ENCODE measurements around the gene GAPVD1.
"Not testable (repeated sequence)": the region's sequence is repeated elsewhere in the genome, so short reads cannot be mapped to it uniquely, and the experiment has no call there.

The GAPVD1 gene

GRCh38 chr9:125261501-125262293 is at the start of gene GAPVD1:
TSS of gene GAPVD1 (plus strand) at chr9:125261826. CDS start at chr9:125298922, 37,096 bp downstream.
- DNase-seq = peak; percentile 87

- no peak for DNase-seq
Observed at GRCh38 chr9:125214186-125214585, 47.4 kb upstream of the GAPVD1 start.

DNA sequence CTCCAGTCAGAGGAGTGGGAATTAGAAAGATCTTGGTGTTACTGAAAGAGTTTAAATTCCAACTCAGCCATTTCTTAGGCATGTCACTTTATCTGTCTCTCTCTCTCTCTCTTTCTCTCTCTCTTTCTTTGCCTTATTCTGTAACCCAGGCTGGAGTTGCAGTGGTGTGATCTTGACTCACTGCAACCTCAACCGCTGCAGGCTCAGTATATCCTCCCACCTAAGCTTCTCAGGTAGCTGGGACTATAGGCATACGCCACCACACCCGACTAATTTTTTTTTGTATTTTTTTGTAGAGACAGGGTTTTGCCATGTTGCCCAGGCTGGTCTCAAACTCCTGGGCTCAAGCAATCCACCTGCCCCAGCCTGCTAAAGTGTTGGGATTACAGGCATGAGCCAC is 43.0 kb upstream of the GAPVD1 start:
- no peak for DNase-seq

- DNase-seq = not testable (repeated sequence)
Observed at GRCh38 chr9:125224858-125225257, 36.8 kb upstream of the GAPVD1 start.

DNA sequence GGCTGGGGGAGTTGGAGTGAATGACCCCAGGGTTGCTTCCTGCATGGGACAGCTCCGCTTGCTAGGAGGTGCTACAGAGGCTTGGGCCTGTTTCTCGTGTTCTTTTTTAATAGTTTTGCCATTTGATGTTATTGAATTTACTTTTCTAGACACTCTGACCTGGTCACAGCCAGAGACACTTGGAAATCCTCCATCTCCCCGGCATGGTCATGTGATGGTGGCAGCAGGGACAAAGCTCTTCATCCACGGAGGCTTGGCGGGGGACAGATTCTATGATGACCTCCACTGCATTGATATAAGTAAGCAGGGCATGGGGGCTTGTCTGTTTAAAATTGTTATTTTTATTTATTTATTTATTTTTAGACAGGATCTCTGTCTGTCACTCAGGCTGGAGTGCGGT is 33.9 kb upstream of the GAPVD1 start:
- no peak for DNase-seq

- no peak for DNase-seq
Observed at GRCh38 chr9:125233678-125234077, 27.9 kb upstream of the GAPVD1 start.

GRCh38 chr9:125234099-125234498 is 27.5 kb upstream of the GAPVD1 start:
- not testable (repeated sequence) for DNase-seq

- DNase-seq = no peak
Observed at GRCh38 chr9:125235804-125236519, 25.7 kb upstream of the GAPVD1 start.

DNA sequence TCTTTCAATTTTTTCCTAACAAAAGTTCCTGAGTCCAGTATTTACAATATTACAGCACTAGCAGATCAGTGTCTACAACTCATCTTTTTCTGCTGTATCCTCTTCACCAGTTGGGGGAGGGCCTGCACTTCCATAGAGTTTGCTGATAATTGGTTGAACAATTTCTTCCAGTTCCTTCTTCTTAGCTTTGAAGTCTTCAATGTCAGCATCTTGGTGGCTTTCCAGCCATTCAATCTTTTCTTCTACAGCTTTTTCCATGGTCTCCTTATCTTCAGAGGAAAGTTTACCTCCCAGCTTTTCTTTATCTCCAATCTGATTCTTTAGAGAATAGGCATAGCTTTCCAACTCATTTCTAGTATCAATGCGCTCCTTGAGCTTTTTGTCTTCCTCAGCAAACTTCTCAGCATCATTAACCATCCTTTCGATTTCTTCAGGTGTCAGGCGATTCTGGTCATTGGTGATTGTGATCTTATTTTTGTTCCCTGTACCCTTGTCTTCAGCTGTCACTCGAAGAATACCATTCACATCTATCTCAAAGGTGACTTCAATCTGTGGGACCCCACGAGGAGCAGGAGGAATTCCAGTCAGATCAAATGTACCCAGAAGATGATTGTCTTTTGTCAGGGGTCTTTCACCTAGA is 25.0 kb upstream of the GAPVD1 start:
- not testable (repeated sequence) for DNase-seq

- no peak for DNase-seq
Observed at GRCh38 chr9:125238127-125238914, 23.3 kb upstream of the GAPVD1 start.

DNA sequence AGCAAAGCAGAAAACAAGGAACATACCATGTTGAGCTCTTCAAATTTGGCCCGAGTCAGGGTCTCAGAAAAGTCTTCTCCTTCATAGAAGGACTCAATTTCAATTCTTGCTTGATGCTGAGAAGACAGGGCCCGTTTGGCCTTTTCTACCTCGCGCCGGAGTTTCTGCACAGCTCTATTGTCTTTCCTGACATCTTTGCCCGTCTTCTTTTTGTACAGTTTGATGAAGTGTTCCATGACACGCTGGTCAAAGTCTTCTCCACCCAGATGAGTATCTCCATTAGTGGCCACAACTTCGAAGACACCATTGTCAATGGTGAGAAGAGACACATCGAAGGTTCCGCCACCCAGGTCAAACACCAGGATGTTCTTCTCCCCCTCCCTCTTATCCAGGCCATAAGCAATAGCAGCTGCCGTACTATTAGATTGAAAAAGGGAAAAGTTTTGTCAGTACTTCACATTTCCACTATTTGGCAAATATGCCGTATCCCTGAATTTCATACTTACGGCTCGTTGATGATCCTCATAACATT is 22.6 kb upstream of the GAPVD1 start:
- no peak for DNase-seq

DNA sequence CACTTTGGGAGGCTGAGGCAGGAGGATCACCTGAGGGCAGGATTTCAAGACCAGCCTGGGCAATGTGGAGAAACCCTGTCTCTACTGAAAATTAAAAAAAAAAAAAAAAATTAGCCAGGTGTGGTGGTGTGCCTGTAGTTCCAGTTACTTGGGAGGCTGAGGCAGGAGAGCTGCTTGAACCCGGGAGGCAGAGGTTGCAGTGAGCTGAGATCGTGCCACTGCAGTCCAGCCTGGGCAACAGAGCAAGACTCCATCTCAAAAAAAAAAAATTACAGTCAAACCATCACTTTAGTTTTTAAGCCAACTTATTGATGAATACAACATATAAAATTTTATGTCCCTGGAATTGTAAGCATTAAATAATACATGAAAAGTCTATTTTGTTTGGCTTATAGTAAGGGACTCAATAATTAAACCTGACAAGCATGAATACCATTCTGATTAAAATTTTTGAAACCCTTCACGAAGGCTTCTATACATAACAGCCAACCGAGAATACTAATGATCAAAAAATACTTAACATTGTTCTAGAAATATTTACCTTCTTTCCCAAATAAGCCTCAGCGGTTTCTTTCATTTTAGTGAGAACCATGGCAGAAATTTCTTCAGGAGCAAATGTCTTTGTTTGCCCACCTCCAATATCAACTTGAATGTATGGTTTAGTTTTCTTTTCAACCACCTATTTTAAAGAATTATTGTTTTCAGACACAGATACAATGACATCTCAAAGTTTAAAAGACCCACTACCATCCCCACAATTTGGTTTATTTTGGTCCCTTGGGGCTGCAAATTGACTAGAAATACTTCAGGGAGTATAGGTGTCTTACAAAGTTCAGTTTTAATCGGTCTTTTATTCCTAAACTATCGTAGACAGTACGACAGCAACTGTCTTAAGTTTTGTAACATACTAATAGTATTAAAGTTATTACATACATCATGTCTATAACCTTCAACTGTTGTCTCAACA is 21.7 kb upstream of the GAPVD1 start:
- no peak for DNase-seq

GRCh38 chr9:125240649-125240999 is 21.0 kb upstream of the GAPVD1 start:
- no peak for DNase-seq

DNA sequence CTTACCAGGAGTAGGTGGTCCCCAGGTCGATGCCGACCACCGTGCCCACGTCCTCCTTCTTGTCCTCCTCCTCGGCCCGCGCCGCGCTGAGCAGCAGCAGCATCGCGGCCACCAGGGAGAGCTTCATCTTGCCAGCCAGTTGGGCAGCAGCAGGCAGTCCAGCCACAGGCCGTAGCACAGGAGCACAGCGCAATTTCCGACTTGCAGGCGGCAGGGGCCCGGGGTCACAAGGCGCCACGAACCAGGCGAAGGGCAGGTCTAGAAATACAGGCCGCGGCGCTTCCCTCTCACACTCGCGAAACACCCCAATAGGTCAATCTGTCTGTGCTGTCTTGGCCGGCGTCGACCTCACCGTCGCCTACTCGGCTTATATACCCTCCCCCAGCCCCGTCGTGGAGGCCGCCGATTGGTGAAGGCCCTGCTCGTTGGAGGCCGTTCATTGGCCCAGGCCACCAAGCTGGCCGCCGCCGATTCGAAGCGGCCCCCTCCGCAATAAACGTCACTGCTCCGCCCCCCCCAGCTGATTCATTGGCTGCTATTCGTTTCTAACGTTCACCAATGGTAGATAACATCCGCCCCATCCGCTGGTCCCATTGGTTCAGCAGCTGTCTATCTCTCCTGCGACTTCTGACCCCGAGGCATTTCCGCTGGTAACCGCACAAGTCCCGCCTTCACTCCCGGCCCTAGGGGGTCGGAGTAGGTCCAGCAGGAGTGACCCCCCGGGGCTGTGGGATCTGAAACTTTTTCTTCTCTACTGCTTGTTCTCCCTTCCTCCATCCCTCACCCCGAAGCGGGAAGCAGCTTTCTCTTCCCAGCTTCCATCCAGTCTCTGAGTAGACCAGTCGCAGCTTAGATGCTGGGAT is 20.4 kb upstream of the GAPVD1 start, which contains the start of gene HSPA5:
HSPA5 (minus strand) TSS at position 344 of the 863 bp plus-strand sequence; CDS start at position 127, 217 bp downstream.
- peak; percentile 98 for DNase-seq

- DNase-seq = no peak
Observed at GRCh38 chr9:125241863-125242739, 19.5 kb upstream of the GAPVD1 start.

- no peak for DNase-seq
Observed at GRCh38 chr9:125243792-125244260, 17.8 kb upstream of the GAPVD1 start.

GRCh38 chr9:125246261-125246667 is 15.4 kb upstream of the GAPVD1 start:
- no peak for DNase-seq

GRCh38 chr9:125254231-125254630 is 7.4 kb upstream of the GAPVD1 start:
- no peak for DNase-seq

DNA sequence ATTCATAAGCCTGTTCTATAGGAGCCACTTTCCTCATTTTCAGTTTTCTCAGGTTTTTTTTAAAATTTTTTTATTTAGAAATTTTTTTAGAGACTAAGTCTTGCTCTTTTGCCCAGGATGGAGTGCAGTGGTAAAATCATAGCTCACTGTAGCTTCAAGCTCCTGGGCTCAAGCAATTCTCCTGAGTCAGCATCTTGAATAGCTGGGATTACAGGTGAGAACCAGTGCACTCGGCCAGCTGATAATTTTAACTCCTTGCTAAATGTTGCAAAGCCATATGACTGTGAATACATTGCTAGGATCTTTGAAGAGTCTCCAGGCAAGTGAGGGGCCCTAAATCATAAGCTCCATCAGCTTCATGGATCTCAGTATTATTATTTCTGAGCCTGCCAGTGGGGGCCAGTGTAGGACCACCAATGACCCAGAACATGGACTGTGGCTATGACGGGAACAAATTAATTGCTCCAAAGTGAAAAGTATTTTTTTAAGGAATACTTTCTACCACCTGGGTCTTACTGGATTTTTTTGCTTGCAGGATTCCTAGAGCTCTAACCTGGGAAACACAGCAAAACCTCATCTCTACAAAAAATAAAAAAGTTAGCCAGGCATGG is 5.7 kb upstream of the GAPVD1 start:
- no peak for DNase-seq
